GM12878 (cell line): Measurements from ENCODE around the gene GXYLT1. TPM values are rescaled to one million over a fixed set of nuclear protein-coding genes. Genes with fewer than 3 reads are reported as not detected.

Source experiments
- ATAC-seq: fragments of 200-7000 bp; cut with Tn5 transposase; 3 replicates; pipeline ENCODE4 v1.9.1; 2020; ENCODE audit warnings: mild to moderate bottlenecking, moderate library complexity
- BruUV-seq: library from RNA; stranded (reverse); fragments of 400-500 nt; replicated peaks from 2 replicates; lab custom pipeline; 2021; lab: Mats Ljungman, UMichigan
- CTCF ChIA-PET: fragments of 300-600 bp; sonication (Branson Sonifier 250); formaldehyde crosslinking; extraction: SDS; loops from one replicate; lab custom pipeline; 2021; ENCODE audit warnings: inconsistent platforms; lab: Yijun Ruan, JAX
- POLR2A ChIA-PET: fragments of 350-600 bp; formaldehyde crosslinking; extraction: SDS; loops from one replicate; lab custom pipeline; 2021; ENCODE audit warnings: inconsistent platforms; lab: Charles Lee
- RAD21 ChIA-PET: fragments of 300-600 bp; sonication (Branson Sonifier 250); formaldehyde crosslinking; loops from one replicate; lab custom pipeline; 2023; ENCODE audit warnings: antibody characterized with exemption; ENCODE audit not compliant: unreplicated experiment; lab: Charles Lee
- SMC1A ChIA-PET: fragments of 300-600 bp; sonication (Branson Sonifier 250); formaldehyde crosslinking; loops from one replicate; lab custom pipeline; 2023; ENCODE audit not compliant: unreplicated experiment, uncharacterized antibody; lab: Charles Lee
- DNase-seq: peaks from one replicate; pipeline ENCODE4 v3.0.0-alpha.2; 2011; ENCODE audit warnings: low read depth, low spot score
- FAIRE-seq: peaks from 3 replicates; lab custom pipeline; 2011; peaks lifted over from hg19 to GRCh38; lab: Jason Lieb, UNC
- H2AFZ ChIP-seq: 2 replicates; pipeline ENCODE4 v1.6.0; 2011; ENCODE audit warnings: low read depth, low read length, control low read depth; ENCODE audit not compliant: control insufficient read depth
- H3K27ac ChIP-seq: 2 replicates; pipeline ENCODE4 v1.5.1; 2011; ENCODE audit warnings: control low read depth; ENCODE audit not compliant: control insufficient read depth, insufficient read depth
- H3K27me3 ChIP-seq, 2 experiments: replicated peaks in 1 of 2; 2 replicates each; pipeline versions ENCODE4 v1.6.0 to v1.6.1; 2011; ENCODE audit warnings: low read length in 1 of 2; ENCODE audit not compliant: control insufficient read depth in 2 of 2, insufficient read depth in 2 of 2
- H3K36me3 ChIP-seq, 2 experiments: 2 replicates each; pipeline ENCODE4 v1.5.1; 2011; ENCODE audit warnings: low read length in 1 of 2; ENCODE audit not compliant: control insufficient read depth in 2 of 2, insufficient read depth in 2 of 2
- H3K4me1 ChIP-seq: 2 replicates; pipeline ENCODE4 v1.6.1; 2011; ENCODE audit warnings: mild to moderate bottlenecking, low read length, moderate library complexity, mixed read lengths; ENCODE audit not compliant: control insufficient read depth, insufficient read depth
- H3K4me2 ChIP-seq: 2 replicates; pipeline ENCODE4 v1.6.0; 2011; ENCODE audit warnings: control low read depth; ENCODE audit not compliant: control insufficient read depth, insufficient read depth
- H3K4me3 ChIP-seq: fragments of 200-600 bp; sonication (generic); 2 replicates; pipeline ENCODE4 v1.5.1; 2016
- H3K79me2 ChIP-seq: 2 replicates; pipeline ENCODE4 v1.6.0; 2011; ENCODE audit warnings: low read length; ENCODE audit not compliant: control insufficient read depth, insufficient read depth
- H3K9ac ChIP-seq: 2 replicates; pipeline ENCODE4 v1.8.0; 2011; ENCODE audit warnings: low read length, control low read depth, mixed read lengths; ENCODE audit not compliant: control insufficient read depth, insufficient read depth
- H3K9me3 ChIP-seq: replicated peaks from 3 replicates; pipeline ENCODE4 v1.5.1; 2011; ENCODE audit warnings: mild to moderate bottlenecking, low read length; ENCODE audit not compliant: control insufficient read depth, insufficient read depth
- H4K20me1 ChIP-seq: 2 replicates; pipeline ENCODE4 v1.6.0; 2011; ENCODE audit not compliant: control insufficient read depth, insufficient read depth
- E2F8 ChIP-seq: fragments of 450-650 bp; IDR thresholded peaks from 2 replicates; pipeline ENCODE4 v1.6.1; 2018; ENCODE audit warnings: mild to moderate bottlenecking, low read depth, moderate library complexity; ENCODE audit not compliant: partially characterized antibody
- FOXM1 ChIP-seq: IDR thresholded peaks from 2 replicates; pipeline ENCODE4 v1.6.1; 2012; ENCODE audit warnings: low read depth, mild to moderate bottlenecking, inconsistent platforms, low read length, moderate library complexity
- HDAC2 ChIP-seq: fragments of 200-600 bp; sonication (generic); IDR thresholded peaks from 2 replicates; pipeline ENCODE4 v1.6.1; 2017
- NFYA ChIP-seq: IDR thresholded peaks from 2 replicates; pipeline ENCODE4 v1.6.1; 2011; ENCODE audit warnings: low read depth, mild to moderate bottlenecking, low read length, improper control_type of control experiment, borderline replicate concordance
- NRF1 ChIP-seq: conservative IDR thresholded peaks from 2 replicates; pipeline ENCODE4 v1.6.1; 2011; ENCODE audit warnings: mild to moderate bottlenecking, low read depth, low read length, improper control_type of control experiment
- SIN3A ChIP-seq: IDR thresholded peaks from 2 replicates; pipeline ENCODE4 v1.6.1; 2012; ENCODE audit warnings: low read depth, low read length, improper control_type of control experiment
- SIX5 ChIP-seq: IDR thresholded peaks from 2 replicates; pipeline ENCODE4 v1.6.1; 2011; ENCODE audit warnings: mild to moderate bottlenecking, low read depth, low read length, moderate library complexity; ENCODE audit not compliant: severe bottlenecking
- SUZ12 ChIP-seq: fragments of 200-600 bp; sonication (generic); IDR thresholded peaks from one replicate; pipeline ENCODE4 v1.6.1; 2018; ENCODE audit warnings: antibody characterized with exemption, mild to moderate bottlenecking; ENCODE audit not compliant: unreplicated experiment
- WGBS: methylation state at CpG from one replicate; pipeline ENCODE4 v1.1.6; 2016; ENCODE audit warnings: low lambda C conversion rate; ENCODE audit not compliant: insufficient replicate concordance, insufficient coverage; ENCODE audit errors: missing lambda C conversion rate; 5-methylcytosine and 5-hydroxymethylcytosine counted together
- in situ Hi-C: fragments of 300-500 bp; cut with MboI; formaldehyde crosslinking; loops from 9 replicates; pipeline ENCODE4 v1.14.3; 2018; ENCODE audit warnings: mixed read lengths
- intact Hi-C: fragments of 100-400 bp; cut with micrococcal nuclease; formaldehyde crosslinking; loops from one replicate; pipeline ENCODE4 v1.14.2; 2022; ENCODE audit not compliant: unreplicated experiment
- polyA plus RNA-seq, 11 experiments: library from polyadenylated mRNA; depleted of rRNA in 4 of 11; unstranded in 6 of 11; stranded (reverse) in 5 of 11; fragments of >200 nt; fragmentation: Nextera tagmentation in 4 of 11; fragmentation: Illumina TruSeq in 1 of 11; extraction: Ambion mirVana in 4 of 11; extraction: Trizol in 1 of 11; gene quantifications; 1 replicate in 1 of 11; 2 replicates in 10 of 11; pipeline versions ENCODE4 v1.2.1 to v1.2.3, GENCODE V29; 2011 to 2016; ENCODE audit warnings: inconsistent platforms in 2 of 11, missing spikeins in 2 of 11, low read depth in 1 of 11
- total RNA-seq, 4 experiments: library from RNA; depleted of rRNA in 3 of 4; stranded (reverse); fragments of >200 nt in 3 of 4; fragmentation: Illumina TruSeq in 1 of 4; extraction: Trizol in 1 of 4; gene quantifications; 2 replicates each; pipeline versions ENCODE4 v1.2.1 to v1.2.3, GENCODE V29; 2013 to 2021

The GXYLT1 gene
- total and polyA plus RNA-seq, 10 of the 15 experiments (the other 5 are each of a cell fraction or from before 2014, with no cell fraction given) = 2.3 to 14.9 (median 8.9) TPM

GRCh38 chr12:42167711-42168110, 23.0 kb upstream of the GXYLT1 start:
- intact Hi-C loops = no loop called here
- H3K27me3 ChIP-seq = no peaks in the 10 kb centered on the region
- DNase-seq (no peak), ATAC-seq (no peak)
- CTCF ChIA-PET = interaction anchor here (0.9 to 1.3 kb wide), 3 partner anchors 16 to 26 kb away, joined by 3 read pairs; no protein-coding TSS in a partner anchor
- 99% methylated on average over 6 of the region's 6 CpGs for WGBS
- H3K4me1 ChIP-seq = peaks cover 2% of the 10 kb centered on the region; the same call in 1 of the 2 replicates
- no peak overlapping the region for H2AFZ ChIP-seq
- no peak overlapping the region for H3K27ac ChIP-seq
- no peaks in the 10 kb centered on the region; a peak in 2 of 4 replicates for H3K36me3 ChIP-seq
- RAD21 ChIA-PET = no interaction called here
- H3K9ac ChIP-seq = no peak overlapping the region
- no peak overlapping the region for H3K4me3 ChIP-seq
- TF ChIP-seq HDAC2 (no peak), SIN3A (no peak), FOXM1 (no peak), SIX5 (no peak), SUZ12 (no peak), NRF1 (no peak), E2F8 (no peak), NFYA (no peak)
- TF ChIP-seq, all 136 proteins: peak for 0
- Histone ChIP-seq H4K20me1 (no peaks in the 10 kb centered on the region), H3K4me2 (no peak overlapping the region), H3K79me2 (no peaks in the 10 kb centered on the region), H3K9me3 (no peaks in the 10 kb centered on the region)
- FAIRE-seq = no peak
- POLR2A ChIA-PET = no interaction called here
- in situ Hi-C loops = no loop called here
- SMC1A ChIA-PET = interaction anchor here (0.8 to 1.8 kb wide), 3 partner anchors 13 to 65 kb away, joined by 3 to 9 read pairs (median 5); no protein-coding TSS in a partner anchor
- BruUV-seq = no TSS peak
